Upper lobe of left lung (tissue), 4 donors: Measurements from ENCODE around the gene GFAP.

ENCODE experiments used
- EP300 ChIP-seq, 4 donors: sonication (generic); formaldehyde crosslinking; IDR thresholded peaks; one replicate each; pipeline ENCODE4 v1.5.1; 2017; ENCODE audit warnings: antibody characterized with exemption in 4 of 4, control low read depth in 2 of 4
- POLR2A ChIP-seq, 4 donors: fragments of 450-650 bp; IDR thresholded peaks; one replicate each; pipeline ENCODE4 v1.5.1; 2016 to 2017; ENCODE audit warnings: antibody characterized with exemption in 4 of 4, mild to moderate bottlenecking in 2 of 4
- POLR2AphosphoS5 ChIP-seq, 2 donors: sonication (generic); formaldehyde crosslinking; IDR thresholded peaks; one replicate each; pipeline ENCODE4 v1.5.1; 2017; ENCODE audit warnings: antibody characterized with exemption in 2 of 2
- TF ChIP-seq, protein P1 (sequence below), 6 experiments: fragments of 450-650 bp in 4 of 6; fragments of 200-600 bp in 2 of 6; sonication (generic) in 2 of 6; IDR thresholded peaks; one replicate each; pipeline ENCODE4 v1.5.1; 2016 to 2019; ENCODE audit warnings: antibody characterized with exemption in 6 of 6

DNA sequence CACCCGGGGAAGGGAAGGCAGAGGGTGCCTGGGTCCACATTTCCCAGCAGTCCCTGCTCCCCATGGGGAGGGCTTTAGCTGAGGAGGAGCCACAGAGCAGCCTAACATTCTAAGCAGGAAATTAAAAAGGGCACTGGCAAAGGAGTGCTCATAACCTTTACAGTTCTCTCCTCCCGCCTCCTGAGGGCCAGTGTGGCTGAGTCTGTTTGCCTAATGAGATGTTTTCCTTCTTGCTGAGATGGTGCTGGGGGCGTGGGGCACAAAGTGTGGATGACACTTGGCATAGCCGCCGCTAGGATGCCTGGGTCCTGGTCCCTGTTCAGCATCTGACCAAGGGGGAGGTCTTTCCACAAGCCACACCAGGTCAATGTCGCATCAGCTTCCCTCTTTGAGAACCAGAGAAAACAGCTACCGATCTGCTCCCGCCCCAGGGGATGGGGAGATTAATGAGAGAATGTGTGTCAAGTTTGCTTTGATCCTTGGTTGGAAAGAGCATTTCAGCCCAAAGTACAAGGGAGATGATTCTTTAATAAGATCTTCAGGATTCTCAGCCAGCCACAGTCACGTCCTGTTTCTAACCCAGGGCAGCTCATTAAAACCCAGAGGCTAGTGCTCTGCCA is 26.5 kb upstream of the GFAP start:
- TF ChIP-seq, protein P1, sequence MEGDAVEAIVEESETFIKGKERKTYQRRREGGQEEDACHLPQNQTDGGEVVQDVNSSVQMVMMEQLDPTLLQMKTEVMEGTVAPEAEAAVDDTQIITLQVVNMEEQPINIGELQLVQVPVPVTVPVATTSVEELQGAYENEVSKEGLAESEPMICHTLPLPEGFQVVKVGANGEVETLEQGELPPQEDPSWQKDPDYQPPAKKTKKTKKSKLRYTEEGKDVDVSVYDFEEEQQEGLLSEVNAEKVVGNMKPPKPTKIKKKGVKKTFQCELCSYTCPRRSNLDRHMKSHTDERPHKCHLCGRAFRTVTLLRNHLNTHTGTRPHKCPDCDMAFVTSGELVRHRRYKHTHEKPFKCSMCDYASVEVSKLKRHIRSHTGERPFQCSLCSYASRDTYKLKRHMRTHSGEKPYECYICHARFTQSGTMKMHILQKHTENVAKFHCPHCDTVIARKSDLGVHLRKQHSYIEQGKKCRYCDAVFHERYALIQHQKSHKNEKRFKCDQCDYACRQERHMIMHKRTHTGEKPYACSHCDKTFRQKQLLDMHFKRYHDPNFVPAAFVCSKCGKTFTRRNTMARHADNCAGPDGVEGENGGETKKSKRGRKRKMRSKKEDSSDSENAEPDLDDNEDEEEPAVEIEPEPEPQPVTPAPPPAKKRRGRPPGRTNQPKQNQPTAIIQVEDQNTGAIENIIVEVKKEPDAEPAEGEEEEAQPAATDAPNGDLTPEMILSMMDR (IDR thresholded peaks at IDR 0.05) = no peak
- TF ChIP-seq POLR2AphosphoS5 (IDR thresholded peaks at IDR 0.05) (no peak), POLR2A (IDR thresholded peaks at IDR 0.05) (no peak), EP300 (IDR thresholded peaks at IDR 0.05) (no peak)
